NB4 (cell line): ENCODE results near the gene TRAPPC2L.

ENCODE experiments used
- CTCF ChIP-seq: IDR thresholded peaks from one replicate; pipeline ENCODE4 v1.5.1; 2012; ENCODE audit warnings: low read depth, low read length
- POLR2A ChIP-seq: IDR thresholded peaks from 2 replicates; pipeline ENCODE4 v1.6.1; 2011; ENCODE audit warnings: mild to moderate bottlenecking; ENCODE audit not compliant: insufficient read length; ENCODE audit errors: extremely low read depth

- TF ChIP-seq POLR2A (no peak), CTCF (no peak)
Measured at GRCh38 chr16:88853325-88853941, 3.5 kb upstream of the TRAPPC2L start.
